GM12878 (cell line): ENCODE measurements around the gene PHLDA3. TPM values are rescaled to one million over a fixed set of nuclear protein-coding genes. Genes with fewer than 3 reads are reported as not detected.

Experiments
- ATAC-seq: fragments of 200-7000 bp; cut with Tn5 transposase; 3 replicates; pipeline ENCODE4 v1.9.1; 2020; ENCODE audit warnings: mild to moderate bottlenecking, moderate library complexity
- BruUV-seq: library from RNA; stranded (reverse); fragments of 400-500 nt; replicated peaks from 2 replicates; lab custom pipeline; 2021; lab: Mats Ljungman, UMichigan
- CTCF ChIA-PET: fragments of 300-600 bp; sonication (Branson Sonifier 250); formaldehyde crosslinking; extraction: SDS; loops from one replicate; lab custom pipeline; 2021; ENCODE audit warnings: inconsistent platforms; lab: Yijun Ruan, JAX
- POLR2A ChIA-PET: fragments of 350-600 bp; formaldehyde crosslinking; extraction: SDS; loops from one replicate; lab custom pipeline; 2021; ENCODE audit warnings: inconsistent platforms; lab: Charles Lee
- RAD21 ChIA-PET: fragments of 300-600 bp; sonication (Branson Sonifier 250); formaldehyde crosslinking; loops from one replicate; lab custom pipeline; 2023; ENCODE audit warnings: antibody characterized with exemption; ENCODE audit not compliant: unreplicated experiment; lab: Charles Lee
- SMC1A ChIA-PET: fragments of 300-600 bp; sonication (Branson Sonifier 250); formaldehyde crosslinking; loops from one replicate; lab custom pipeline; 2023; ENCODE audit not compliant: unreplicated experiment, uncharacterized antibody; lab: Charles Lee
- DNase-seq: peaks from one replicate; pipeline ENCODE4 v3.0.0-alpha.2; 2011; ENCODE audit warnings: low read depth, low spot score
- FAIRE-seq: peaks from 3 replicates; lab custom pipeline; 2011; peaks lifted over from hg19 to GRCh38; lab: Jason Lieb, UNC
- H2AFZ ChIP-seq: 2 replicates; pipeline ENCODE4 v1.6.0; 2011; ENCODE audit warnings: low read depth, low read length, control low read depth; ENCODE audit not compliant: control insufficient read depth
- H3K27ac ChIP-seq: 2 replicates; pipeline ENCODE4 v1.5.1; 2011; ENCODE audit warnings: control low read depth; ENCODE audit not compliant: control insufficient read depth, insufficient read depth
- H3K27me3 ChIP-seq, 2 experiments: replicated peaks in 1 of 2; 2 replicates each; pipeline versions ENCODE4 v1.6.0 to v1.6.1; 2011; ENCODE audit warnings: low read length in 1 of 2; ENCODE audit not compliant: control insufficient read depth in 2 of 2, insufficient read depth in 2 of 2
- H3K36me3 ChIP-seq, 2 experiments: 2 replicates each; pipeline ENCODE4 v1.5.1; 2011; ENCODE audit warnings: low read length in 1 of 2; ENCODE audit not compliant: control insufficient read depth in 2 of 2, insufficient read depth in 2 of 2
- H3K4me1 ChIP-seq: 2 replicates; pipeline ENCODE4 v1.6.1; 2011; ENCODE audit warnings: mild to moderate bottlenecking, low read length, moderate library complexity, mixed read lengths; ENCODE audit not compliant: control insufficient read depth, insufficient read depth
- H3K4me2 ChIP-seq: 2 replicates; pipeline ENCODE4 v1.6.0; 2011; ENCODE audit warnings: control low read depth; ENCODE audit not compliant: control insufficient read depth, insufficient read depth
- H3K4me3 ChIP-seq: fragments of 200-600 bp; sonication (generic); 2 replicates; pipeline ENCODE4 v1.5.1; 2016
- H3K79me2 ChIP-seq: 2 replicates; pipeline ENCODE4 v1.6.0; 2011; ENCODE audit warnings: low read length; ENCODE audit not compliant: control insufficient read depth, insufficient read depth
- H3K9ac ChIP-seq: 2 replicates; pipeline ENCODE4 v1.8.0; 2011; ENCODE audit warnings: low read length, control low read depth, mixed read lengths; ENCODE audit not compliant: control insufficient read depth, insufficient read depth
- H3K9me3 ChIP-seq: replicated peaks from 3 replicates; pipeline ENCODE4 v1.5.1; 2011; ENCODE audit warnings: mild to moderate bottlenecking, low read length; ENCODE audit not compliant: control insufficient read depth, insufficient read depth
- H4K20me1 ChIP-seq: 2 replicates; pipeline ENCODE4 v1.6.0; 2011; ENCODE audit not compliant: control insufficient read depth, insufficient read depth
- BCL11A ChIP-seq: IDR thresholded peaks from 2 replicates; pipeline ENCODE4 v1.6.1; 2011; ENCODE audit warnings: low read depth, low read length
- BRCA1 ChIP-seq: IDR thresholded peaks from 2 replicates; pipeline ENCODE4 v1.6.1; 2011; ENCODE audit warnings: low read depth, low read length, improper control_type of control experiment
- CREM ChIP-seq: IDR thresholded peaks from 2 replicates; pipeline ENCODE4 v1.6.1; 2014; ENCODE audit warnings: antibody characterized with exemption, low read depth
- CTCF ChIP-seq, 3 experiments: IDR thresholded peaks in 2 of 3; conservative IDR thresholded peaks in 1 of 3; 2 replicates each; pipeline ENCODE4 v1.5.1; 2011; ENCODE audit warnings: low read depth in 3 of 3, low read length in 3 of 3, mild to moderate bottlenecking in 3 of 3, control low read depth in 2 of 3, moderate library complexity in 2 of 3, inconsistent platforms in 1 of 3, mixed read lengths in 1 of 3; ENCODE audit not compliant: control insufficient read depth in 2 of 3, insufficient read depth in 1 of 3; ENCODE audit errors: extremely low read depth in 1 of 3
- E2F4 ChIP-seq: IDR thresholded peaks from 2 replicates; pipeline ENCODE4 v1.6.1; 2012; ENCODE audit warnings: low read depth, low read length, improper control_type of control experiment
- EED ChIP-seq: sonication (generic); IDR thresholded peaks from 2 replicates; pipeline ENCODE4 v1.6.1; 2016; ENCODE audit warnings: antibody characterized with exemption, low read depth
- EGR1 ChIP-seq, 2 experiments: IDR thresholded peaks; 1 replicate in 1 of 2; 2 replicates in 1 of 2; pipeline ENCODE4 v1.6.1; 2011 to 2012; ENCODE audit warnings: low read depth in 2 of 2, low read length in 2 of 2, borderline replicate concordance in 1 of 2, mild to moderate bottlenecking in 1 of 2, moderate library complexity in 1 of 2
- EP300 ChIP-seq, 2 experiments: fragments of 150-350 bp in 1 of 2; IDR thresholded peaks; 2 replicates each; pipeline ENCODE4 v1.6.1; 2011 to 2012; ENCODE audit warnings: low read depth in 2 of 2, low read length in 2 of 2, borderline replicate concordance in 1 of 2, improper control_type of control experiment in 1 of 2, inconsistent platforms in 1 of 2; ENCODE audit not compliant: control insufficient read depth in 1 of 2
- JUND ChIP-seq: IDR thresholded peaks from 2 replicates; pipeline ENCODE4 v1.6.1; 2012; ENCODE audit warnings: low read depth, mild to moderate bottlenecking, low read length, improper control_type of control experiment, moderate library complexity
- KDM1A ChIP-seq: fragments of 200-600 bp; sonication (generic); IDR thresholded peaks from 2 replicates; pipeline ENCODE4 v1.6.1; 2016; ENCODE audit warnings: borderline replicate concordance
- NFIC ChIP-seq: IDR thresholded peaks from 2 replicates; pipeline ENCODE4 v1.6.1; 2012; ENCODE audit warnings: low read depth, mild to moderate bottlenecking, inconsistent platforms, low read length, moderate library complexity
- PRDM15 ChIP-seq: fragments of 450-650 bp; formaldehyde crosslinking; IDR thresholded peaks from 2 replicates; pipeline ENCODE4 v1.4.0; 2020; ENCODE audit warnings: mild to moderate bottlenecking, moderate library complexity
- SP1 ChIP-seq: IDR thresholded peaks from one replicate; pipeline ENCODE4 v1.6.1; 2011; ENCODE audit warnings: low read depth, low read length
- TCF3 ChIP-seq: IDR thresholded peaks from 2 replicates; pipeline ENCODE4 v1.6.1; 2012; ENCODE audit warnings: low read depth, mild to moderate bottlenecking, low read length, borderline replicate concordance; ENCODE audit not compliant: insufficient read depth
- TCF7 ChIP-seq: IDR thresholded peaks from 2 replicates; pipeline ENCODE4 v1.6.1; 2014; ENCODE audit warnings: antibody characterized with exemption, borderline replicate concordance
- YY1 ChIP-seq: IDR thresholded peaks from 2 replicates; pipeline ENCODE4 v1.6.1; 2011; ENCODE audit warnings: low read depth, mild to moderate bottlenecking, low read length
- WGBS: methylation state at CpG from one replicate; pipeline ENCODE4 v1.1.6; 2016; ENCODE audit warnings: low lambda C conversion rate; ENCODE audit not compliant: insufficient replicate concordance, insufficient coverage; ENCODE audit errors: missing lambda C conversion rate; 5-methylcytosine and 5-hydroxymethylcytosine counted together
- in situ Hi-C: fragments of 300-500 bp; cut with MboI; formaldehyde crosslinking; loops from 9 replicates; pipeline ENCODE4 v1.14.3; 2018; ENCODE audit warnings: mixed read lengths
- intact Hi-C: fragments of 100-400 bp; cut with micrococcal nuclease; formaldehyde crosslinking; loops from one replicate; pipeline ENCODE4 v1.14.2; 2022; ENCODE audit not compliant: unreplicated experiment
- polyA plus RNA-seq, 11 experiments: library from polyadenylated mRNA; depleted of rRNA in 4 of 11; unstranded in 6 of 11; stranded (reverse) in 5 of 11; fragments of >200 nt; fragmentation: Nextera tagmentation in 4 of 11; fragmentation: Illumina TruSeq in 1 of 11; extraction: Ambion mirVana in 4 of 11; extraction: Trizol in 1 of 11; gene quantifications; 1 replicate in 1 of 11; 2 replicates in 10 of 11; pipeline versions ENCODE4 v1.2.1 to v1.2.3, GENCODE V29; 2011 to 2016; ENCODE audit warnings: inconsistent platforms in 2 of 11, missing spikeins in 2 of 11, low read depth in 1 of 11
- total RNA-seq, 4 experiments: library from RNA; depleted of rRNA in 3 of 4; stranded (reverse); fragments of >200 nt in 3 of 4; fragmentation: Illumina TruSeq in 1 of 4; extraction: Trizol in 1 of 4; gene quantifications; 2 replicates each; pipeline versions ENCODE4 v1.2.1 to v1.2.3, GENCODE V29; 2013 to 2021

The PHLDA3 gene
- total and polyA plus RNA-seq, 10 of the 15 experiments (the other 5 are each of a cell fraction or from before 2014, with no cell fraction given) = 0.60 to 57.4 (median 21.8) TPM

- TF ChIP-seq BRCA1 = no peak
- no peak for TF ChIP-seq EGR1 (IDR thresholded peaks at IDR 0.05; ENCODE audit: borderline replicate concordance in 1 of 2, low read depth in 2 of 2, low read length in 2 of 2)
Measured at GRCh38 chr1:201459775-201460174, 9.2 kb downstream of the PHLDA3 start (continued).

- no TSS peak for BruUV-seq
- FAIRE-seq (no peak), ATAC-seq (no peak), DNase-seq (no peak)
- Histone ChIP-seq H3K4me1 (peaks cover 19% of the 10 kb centered on the region), H3K9me3 (no peaks in the 10 kb centered on the region), H3K27ac (no peak overlapping the region), H4K20me1 (no peaks in the 10 kb centered on the region), H3K9ac (no peak overlapping the region), H3K36me3 (no peaks in the 10 kb centered on the region), H3K27me3 (no peaks in the 10 kb centered on the region), H2AFZ (no peak overlapping the region), H3K4me2 (no peak overlapping the region), H3K79me2 (no peaks in the 10 kb centered on the region), H3K4me3 (no peak overlapping the region)
- ChIA-PET CTCF (interaction anchor here (14.7 to 16.5 kb wide), 2 partner anchors 11 to 21 kb away, joined by 149 to 455 read pairs; no protein-coding TSS in a partner anchor), POLR2A (no interaction called here), SMC1A (interaction anchor here (2.2 kb wide), 1 partner anchor 11 kb away, joined by 8 read pairs; no protein-coding TSS in a partner anchor), RAD21 (interaction anchor here (1.2 kb wide), 1 partner anchor 18 kb away, joined by 3 read pairs; no protein-coding TSS in a partner anchor)
- WGBS = 3% methylated on average over 3 of the region's 3 CpGs
- intact Hi-C loops = no loop called here
- in situ Hi-C loops = no loop called here
- TF ChIP-seq TCF3 = no peak
- no peak for TF ChIP-seq TCF7
- TF ChIP-seq KDM1A = no peak
- no peak for TF ChIP-seq CREM
- TF ChIP-seq EP300 (IDR thresholded peaks at IDR 0.05; ENCODE audit: borderline replicate concordance in 1 of 2, control insufficient read depth in 1 of 2, low read depth in 2 of 2, low read length in 2 of 2) = no peak
- no peak for TF ChIP-seq SP1
- no peak for TF ChIP-seq JUND
- TF ChIP-seq E2F4 = no peak
- TF ChIP-seq BCL11A = no peak
- no peak for TF ChIP-seq CTCF (IDR thresholded peaks at IDR 0.05 in 2 of 3, conservative IDR thresholded peaks at IDR 0.05 in 1 of 3; ENCODE audit: control insufficient read depth in 2 of 3, extremely low read depth in 1 of 3, insufficient read depth in 1 of 3, low read depth in 3 of 3, low read length in 3 of 3)
- TF ChIP-seq PRDM15 = no peak
- no peak for TF ChIP-seq NFIC
- no peak for TF ChIP-seq YY1
- no peak for TF ChIP-seq EED
Measured at GRCh38 chr1:201459052-201459451, 9.9 kb downstream of the PHLDA3 start.
